Stimulated activated CD8-positive, alpha-beta memory T cell treated with anti-CD3 and anti-CD28 coated beads, Interleukin-12 subunit alpha, Interleukin-12 subunit beta, amount 100 ng/mL, for 24 hours (primary cell): ENCODE data around the gene RBFOX2.

Experiments used
- DNase-seq: peaks from one replicate; pipeline ENCODE4 v3.0.0-alpha.2; 2020; ENCODE audit errors: extremely low read depth

Gene RBFOX2

DNA sequence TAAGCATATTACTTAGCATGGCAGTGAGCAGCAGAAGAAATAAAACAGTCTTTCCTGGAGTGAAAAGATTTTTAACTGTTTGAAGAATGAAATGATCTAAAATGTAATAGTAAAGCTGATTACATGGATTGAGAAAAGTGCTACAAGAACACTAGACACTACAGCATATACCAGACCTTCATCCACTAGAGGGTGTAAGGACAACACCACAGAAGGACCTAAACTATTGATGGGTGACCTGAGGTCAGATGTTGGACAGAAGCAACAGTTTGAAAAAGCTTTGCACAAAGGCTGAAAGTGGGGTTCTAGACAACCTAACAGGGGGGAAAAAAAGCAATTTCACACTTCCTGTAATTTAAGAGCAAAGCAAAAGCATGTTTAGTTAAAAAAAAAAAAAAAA is 97.7 kb downstream of the RBFOX2 start:
- no peak for DNase-seq

DNA sequence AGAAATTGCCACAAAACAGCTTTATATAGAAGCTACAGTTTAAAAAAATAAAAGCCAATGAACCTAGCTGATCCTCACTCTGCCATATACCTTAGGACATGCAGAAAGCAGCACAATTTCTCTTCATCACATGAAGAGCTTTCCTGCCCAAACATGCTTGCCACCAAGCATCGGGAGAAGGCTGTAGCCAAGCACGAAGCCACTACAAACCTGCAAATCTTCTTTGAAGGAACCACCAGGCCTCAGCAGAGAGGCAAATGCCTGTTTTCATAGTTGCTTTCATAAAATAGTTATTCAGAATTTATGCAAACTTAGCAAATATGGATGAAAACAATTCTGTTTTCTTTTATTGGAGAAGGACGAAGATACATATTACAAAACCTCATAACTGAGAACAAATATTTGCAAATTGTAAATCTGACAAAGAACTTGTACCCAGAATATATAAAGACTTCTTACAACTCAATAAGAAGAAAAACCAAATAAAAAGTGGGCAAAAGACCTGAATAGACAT is 100.3 kb downstream of the RBFOX2 start:
- DNase-seq = no peak

DNA sequence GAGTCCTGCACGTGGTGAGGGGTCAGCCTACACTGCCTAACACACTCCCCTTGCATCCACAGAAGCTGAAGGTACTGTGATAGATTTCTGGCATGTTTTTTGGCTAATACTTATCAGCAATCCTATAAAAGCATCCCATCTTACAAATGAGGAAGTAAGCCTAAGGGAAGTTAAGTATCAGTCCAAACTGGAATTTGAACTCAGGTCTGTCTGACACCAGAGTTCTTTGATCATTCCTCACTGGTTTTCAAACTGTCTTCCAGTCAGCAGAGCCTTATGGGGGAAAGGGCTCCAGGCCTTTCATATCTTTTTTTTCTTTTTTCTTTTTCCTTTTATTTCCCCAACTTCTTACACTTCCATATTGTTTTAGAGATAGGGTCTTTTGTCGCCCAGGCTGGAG is 105.6 kb downstream of the RBFOX2 start:
- DNase-seq = no peak

DNA sequence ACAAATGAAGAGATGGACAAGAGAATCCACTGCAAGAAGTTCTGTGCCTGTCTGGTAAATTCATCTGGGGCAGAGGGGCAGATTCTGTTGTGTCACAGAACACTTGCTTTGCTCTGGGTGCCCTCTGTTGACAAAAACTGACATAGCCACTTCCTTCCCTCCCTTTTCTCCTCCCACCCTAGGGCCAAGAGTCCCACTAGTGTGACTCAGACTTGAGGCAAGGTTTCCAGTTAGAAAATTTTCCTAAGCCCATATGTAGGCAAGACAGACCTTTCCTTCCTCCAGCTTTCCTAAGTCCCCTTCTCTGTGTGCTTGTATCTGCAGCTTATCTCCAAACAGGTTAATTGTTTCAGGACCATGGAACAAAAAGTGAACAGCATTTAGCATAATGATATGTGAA is 106.8 kb downstream of the RBFOX2 start:
- DNase-seq = no peak

DNA sequence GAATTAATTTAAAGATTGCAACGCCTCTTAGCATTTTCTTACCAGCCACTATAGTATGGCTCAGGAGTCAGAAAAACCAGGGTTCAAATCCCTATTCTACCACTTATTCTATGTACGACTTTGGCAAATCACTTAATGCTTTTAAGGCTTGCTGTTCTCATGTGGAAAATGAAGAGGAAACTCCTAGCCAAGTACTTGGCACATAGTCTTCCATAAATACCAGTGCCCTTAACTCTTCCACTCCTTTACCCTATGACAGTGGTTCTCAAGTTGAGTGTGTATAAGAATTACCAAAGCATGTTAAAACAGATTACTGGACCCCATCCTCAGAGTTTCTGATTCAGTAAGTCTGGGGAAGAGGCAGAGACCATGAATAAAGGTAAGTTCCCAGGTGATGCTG is 107.6 kb downstream of the RBFOX2 start:
- no peak for DNase-seq

DNA sequence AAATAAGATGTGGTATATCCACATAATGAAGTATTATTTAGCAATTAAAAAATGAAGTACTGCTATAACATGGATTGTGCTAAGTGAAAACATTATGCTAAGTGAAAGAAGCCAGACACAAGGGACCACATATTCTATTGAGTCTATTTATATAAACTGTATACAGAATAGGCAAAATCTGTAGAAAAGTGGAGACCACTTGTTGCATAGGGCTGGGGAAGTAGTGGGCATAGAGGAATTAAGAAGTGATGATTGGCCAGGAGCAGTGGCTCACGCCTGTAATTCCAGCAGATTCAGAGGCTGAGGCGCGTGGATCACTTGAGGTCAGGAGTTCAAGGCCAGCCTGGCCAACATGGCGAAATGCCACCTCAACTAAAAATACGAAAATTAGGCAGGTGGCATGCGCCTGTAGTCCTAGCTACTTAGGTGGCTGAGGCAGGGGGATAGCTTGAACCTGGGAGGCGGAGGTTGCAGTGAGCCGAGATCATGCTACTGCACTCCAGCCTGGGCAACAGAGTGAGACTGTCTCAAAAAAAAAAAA is 109.6 kb downstream of the RBFOX2 start:
- DNase-seq = no peak

DNA sequence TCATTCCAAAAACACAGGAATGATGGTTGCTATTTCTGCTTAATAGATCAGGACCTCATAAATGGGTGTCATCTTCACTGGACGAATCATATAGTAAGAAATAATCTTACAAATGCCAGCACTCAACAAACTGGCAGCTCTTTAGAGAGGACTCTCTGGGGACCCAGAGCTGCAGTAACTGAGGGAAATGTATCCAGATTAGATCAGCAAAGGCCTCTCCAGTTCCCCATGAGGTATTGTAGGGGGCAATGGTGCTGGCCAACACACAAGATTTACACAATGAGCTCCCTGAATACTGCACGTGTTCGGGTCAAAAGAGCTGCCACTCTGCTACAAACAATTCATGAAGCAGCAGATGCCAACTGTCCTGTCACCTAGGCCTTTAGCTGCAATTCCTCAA is 110.2 kb downstream of the RBFOX2 start:
- no peak for DNase-seq

DNA sequence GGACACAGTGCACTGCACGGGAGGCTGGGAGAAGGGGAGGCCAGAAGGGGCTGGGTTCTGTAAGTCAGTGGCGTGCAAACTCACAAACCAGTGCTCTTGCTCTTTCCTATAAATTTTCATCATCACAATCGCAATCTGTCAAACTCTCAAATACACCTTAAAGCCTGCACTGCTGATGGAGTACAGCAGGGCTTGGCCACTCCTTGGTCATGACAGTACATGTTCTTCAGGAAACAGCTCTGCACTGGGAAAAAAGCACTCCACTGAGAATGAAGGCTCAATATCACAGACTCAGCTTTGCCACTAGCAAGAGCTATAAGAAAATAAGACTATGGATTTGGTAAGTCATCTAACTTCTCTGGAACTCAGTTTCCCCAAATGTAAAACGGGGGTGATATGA is 111.0 kb downstream of the RBFOX2 start:
- no peak for DNase-seq

DNA sequence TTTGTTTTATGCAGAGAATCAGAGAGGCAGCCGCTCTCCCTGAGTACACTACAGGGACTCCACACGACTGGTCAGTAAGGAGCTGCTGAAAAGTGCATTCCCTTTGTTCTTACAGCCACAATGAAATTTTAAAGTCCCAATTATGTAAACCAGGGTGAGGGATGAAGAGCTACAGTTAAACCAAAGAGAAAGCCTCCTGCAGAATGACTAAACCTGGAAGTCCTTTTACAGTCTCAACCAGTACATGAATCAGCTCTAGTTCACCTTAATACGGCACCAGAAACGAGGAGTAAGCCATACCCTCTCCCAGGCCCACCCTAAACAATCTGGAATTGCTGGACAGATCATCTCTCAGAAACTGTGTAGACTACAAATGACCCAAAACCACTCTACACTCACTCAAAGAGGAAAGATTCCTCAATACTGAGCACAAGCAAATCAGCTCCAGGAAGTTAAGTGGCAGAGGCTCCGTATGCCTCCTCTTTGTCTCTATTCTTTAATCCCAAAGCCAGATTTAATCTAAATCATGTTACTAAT is 113.1 kb downstream of the RBFOX2 start:
- DNase-seq = no peak

DNA sequence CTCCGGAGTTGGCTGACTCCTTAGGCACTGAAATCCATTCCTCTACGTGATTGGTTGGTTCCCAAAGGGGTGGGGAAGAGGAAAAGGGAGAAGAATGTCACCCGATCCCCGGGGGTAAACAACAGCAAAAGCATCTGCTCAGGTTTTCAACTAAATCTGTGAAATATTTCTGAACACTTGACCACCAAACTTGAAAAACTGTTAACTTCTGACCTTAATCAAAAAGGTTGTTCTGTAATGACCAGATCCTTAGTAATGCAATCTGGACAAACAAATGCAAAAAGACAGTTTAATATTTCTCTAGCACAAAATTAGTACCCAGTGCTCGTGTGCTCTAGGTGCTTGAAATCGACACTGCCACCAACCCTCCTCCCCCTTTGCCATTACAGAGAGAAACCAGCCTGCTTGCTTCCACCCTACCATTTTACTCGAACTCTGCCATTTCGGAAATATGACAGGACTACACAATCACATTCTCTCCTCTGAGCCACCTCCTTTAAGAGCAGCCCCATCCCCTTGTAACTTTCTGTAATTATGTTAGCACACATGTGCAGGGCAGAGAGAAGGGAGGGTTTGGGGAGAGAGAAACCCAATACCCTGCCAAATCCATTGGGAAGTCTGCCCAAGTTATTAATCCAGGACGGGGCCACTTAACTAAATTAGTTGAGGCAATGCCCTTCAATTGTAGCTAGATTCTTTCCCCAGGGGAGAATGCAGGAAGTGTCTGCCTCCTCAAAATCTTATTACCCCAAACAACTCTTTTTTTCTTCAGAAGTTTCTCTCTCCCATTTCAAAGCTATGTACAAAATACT is 113.8 kb downstream of the RBFOX2 start:
- no peak for DNase-seq

DNA sequence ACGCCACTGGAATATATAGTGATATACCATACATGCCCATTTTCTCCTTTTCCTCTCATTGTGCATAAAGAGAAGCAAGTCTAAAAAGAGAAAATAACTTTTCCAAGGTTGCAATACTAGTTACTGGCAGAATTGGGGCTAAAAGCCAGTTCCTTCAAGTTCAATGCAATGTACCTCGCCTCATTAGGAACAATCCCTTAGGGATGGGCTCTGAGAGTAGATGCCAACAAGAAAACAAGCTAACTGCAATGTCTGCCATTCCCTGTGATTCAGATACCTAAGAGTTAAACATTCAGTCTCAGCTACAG is 114.3 kb downstream of the RBFOX2 start:
- DNase-seq = no peak

DNA sequence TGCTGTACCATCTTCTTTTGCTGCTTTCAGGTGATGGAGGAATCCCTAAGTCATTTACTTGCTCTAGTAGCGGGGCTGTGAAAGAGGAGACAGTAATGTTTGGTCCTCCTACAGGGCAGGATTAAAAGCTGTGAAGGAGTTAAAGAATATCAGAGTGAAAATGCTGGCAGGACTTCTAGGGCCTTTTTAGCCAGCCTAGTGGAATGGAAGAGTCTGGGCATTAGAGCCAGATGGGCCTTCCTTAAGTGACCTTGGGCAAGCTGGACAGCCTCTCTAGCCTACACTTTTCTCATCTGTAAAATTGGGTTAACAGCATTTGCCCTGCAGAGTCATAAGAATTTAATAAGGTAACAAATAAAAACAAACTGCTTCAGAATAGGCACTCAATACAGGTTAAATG is 114.7 kb downstream of the RBFOX2 start:
- no peak for DNase-seq

DNA sequence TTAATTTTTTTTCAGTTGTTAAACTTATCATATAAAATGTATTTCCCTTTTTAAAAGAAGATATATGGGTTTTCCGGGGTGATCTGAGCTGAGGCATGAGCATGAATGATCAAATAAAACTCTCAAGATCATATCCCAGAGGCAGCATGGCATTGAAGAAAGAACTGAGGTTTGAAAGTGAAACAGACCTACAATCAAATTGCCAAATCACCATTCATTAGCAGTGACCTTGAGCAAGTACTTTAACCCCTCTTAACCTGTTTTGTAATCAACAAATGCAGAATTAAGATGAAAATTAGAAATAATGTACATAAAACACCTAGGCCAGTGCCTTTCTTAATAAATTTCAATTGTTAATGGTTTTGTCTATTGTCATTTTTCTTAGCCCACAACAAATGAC is 116.0 kb downstream of the RBFOX2 start:
- no peak for DNase-seq

DNA sequence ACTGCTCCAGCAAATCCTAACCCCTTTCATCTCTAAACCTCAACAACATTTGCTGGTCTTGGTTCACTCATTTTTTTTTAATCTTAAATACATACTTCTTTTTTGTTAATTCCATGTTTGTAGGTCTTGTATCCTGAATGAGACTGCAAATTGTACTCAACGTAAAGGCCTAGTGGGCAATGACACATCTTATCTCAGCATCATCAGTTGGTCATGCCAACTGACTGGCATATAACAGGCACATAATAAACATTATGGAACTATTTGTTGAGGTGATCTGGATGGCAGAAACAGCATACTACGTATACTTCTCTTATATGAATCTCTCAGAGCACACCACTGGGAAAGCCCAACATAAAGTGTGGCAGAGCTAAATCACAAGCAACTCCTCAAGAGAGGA is 116.7 kb downstream of the RBFOX2 start:
- DNase-seq = no peak

DNA sequence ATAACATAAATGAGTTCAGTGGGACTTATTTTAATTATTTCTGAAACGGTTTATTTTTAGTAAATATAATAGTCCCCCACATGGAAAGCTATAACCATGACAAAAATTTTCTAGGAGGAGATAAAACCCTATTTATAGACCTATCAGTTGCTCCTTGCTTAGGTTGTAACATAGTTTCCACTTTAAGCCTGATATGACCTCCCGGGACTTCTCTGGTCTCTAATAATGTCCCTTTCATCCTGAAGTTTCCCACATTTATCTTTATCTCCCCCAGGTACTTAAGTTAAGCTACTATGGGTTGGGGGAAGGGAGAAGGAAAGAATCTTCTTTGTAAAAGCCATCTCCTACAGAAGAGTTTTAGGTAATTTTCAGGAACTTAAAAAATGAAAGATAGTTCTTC is 117.7 kb downstream of the RBFOX2 start:
- DNase-seq = no peak

DNA sequence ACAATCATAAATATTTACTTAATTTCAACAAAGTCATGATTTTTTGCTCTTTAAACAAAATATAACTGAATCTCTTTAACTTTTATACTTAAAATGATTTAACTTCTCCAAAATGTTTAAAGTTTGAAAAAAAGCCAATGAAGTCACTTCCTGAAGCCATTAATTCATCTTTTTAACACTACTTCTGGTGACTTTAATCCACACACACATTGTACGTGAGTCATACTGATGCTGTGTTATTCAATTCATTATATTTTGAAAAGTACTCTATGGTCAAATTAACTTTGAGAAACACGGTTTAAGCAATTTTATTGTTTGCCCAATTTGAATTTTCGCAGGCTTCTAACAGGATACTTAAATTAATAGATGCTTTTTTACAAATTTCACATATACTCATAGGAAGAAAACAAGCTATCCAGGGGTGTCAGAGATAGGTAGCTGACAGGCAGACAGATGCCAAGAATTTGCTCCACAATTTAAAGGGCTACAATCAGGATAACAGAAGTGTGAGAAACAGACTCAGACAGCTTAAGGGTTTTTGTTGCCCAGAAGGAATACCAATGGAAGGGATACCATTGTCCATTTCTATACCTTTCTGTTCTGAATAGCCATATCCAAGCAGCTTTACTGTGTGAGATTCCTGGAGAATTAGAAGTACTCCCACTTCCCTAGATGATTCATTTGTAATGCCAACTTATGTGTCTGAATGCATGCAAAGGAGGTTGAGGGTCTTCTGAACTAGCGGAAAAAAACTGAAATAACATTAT is 118.4 kb downstream of the RBFOX2 start:
- no peak for DNase-seq

DNA sequence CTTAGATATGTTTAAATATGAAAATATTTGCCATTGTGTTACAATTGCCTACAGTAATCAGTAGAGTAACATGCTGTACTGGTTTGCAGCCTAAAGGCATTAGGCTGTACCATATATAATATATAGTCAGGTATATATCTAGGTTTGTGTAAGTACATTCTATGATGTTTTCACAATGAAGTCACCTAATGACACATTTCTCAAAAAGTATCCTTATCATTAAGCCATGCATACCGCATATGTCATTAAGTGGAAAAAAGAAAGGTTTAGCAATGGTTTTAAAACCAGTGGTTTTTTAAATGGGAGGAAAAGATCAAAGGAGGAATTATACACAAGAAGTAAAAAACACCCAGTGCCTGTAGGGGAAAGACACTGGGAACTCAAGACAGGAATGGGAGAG is 122.7 kb downstream of the RBFOX2 start:
- no peak for DNase-seq

DNA sequence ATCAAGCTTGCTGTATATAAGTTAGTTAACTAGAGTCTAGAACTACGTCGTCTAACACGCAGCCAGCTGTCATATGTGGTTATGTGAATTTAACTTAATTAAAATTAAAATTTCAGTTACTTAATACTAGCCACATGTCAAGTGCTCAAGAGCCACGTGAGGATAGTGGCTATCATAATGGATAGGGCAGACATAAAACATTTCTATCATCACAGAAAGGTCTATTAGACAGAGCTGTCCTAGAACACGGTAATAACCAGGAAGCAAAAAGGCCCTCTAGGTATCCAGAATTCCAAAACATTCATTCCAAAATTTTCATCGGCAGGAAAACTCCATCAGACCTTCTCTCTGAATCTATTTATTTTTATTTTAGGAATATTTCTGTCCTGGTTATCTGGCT is 123.9 kb downstream of the RBFOX2 start:
- DNase-seq = no peak

DNA sequence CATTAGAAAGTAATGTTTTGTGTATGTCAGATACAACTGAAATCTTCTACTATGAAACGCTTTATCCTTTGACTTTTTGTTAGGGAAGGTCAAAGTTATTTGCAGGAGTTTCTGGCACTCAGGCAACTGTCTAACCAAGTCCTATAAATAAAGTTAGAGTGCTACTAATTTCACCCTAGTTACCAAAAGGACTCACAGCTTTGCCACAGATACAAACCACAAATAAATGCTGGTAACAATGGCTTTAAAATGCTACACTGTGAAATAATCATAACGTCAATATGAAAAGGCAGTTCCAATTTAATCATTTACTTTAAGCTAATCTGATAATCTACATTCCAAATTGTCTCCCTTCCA is 124.3 kb downstream of the RBFOX2 start:
- no peak for DNase-seq

DNA sequence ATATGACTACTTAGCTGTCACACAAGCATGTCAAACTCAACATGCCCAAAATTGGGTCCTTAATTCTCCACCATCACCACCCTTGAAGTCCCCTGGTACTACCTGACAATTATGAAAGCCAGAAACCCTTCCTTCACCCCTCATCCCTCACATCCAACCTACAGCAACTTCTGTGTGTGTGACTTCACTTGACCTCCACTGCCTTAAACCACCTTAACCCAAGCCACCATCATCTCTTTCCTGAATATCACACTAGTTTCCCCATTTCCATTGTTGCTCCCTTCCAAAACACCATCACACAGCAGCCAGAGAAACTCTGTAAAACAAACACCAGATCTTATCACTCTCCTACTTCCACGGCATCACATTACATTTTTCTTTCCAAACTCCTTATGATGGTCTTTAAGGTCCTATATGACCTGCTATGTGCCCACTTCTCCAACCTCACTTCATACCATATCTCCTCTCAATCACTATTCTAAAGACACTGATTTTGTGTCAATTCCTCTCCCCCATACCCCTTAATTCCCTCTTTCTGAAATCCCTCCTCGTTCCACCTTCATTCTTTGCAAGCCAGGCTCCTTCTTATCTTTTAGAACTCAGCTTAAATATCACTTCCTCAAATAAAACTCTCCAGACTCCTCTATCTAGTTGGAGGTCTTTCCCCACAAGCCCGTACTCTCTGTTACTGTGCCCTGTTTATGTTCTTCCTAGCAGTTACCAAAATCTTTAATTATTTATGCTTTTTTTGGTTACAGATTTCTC is 124.9 kb downstream of the RBFOX2 start:
- DNase-seq = no peak

DNA sequence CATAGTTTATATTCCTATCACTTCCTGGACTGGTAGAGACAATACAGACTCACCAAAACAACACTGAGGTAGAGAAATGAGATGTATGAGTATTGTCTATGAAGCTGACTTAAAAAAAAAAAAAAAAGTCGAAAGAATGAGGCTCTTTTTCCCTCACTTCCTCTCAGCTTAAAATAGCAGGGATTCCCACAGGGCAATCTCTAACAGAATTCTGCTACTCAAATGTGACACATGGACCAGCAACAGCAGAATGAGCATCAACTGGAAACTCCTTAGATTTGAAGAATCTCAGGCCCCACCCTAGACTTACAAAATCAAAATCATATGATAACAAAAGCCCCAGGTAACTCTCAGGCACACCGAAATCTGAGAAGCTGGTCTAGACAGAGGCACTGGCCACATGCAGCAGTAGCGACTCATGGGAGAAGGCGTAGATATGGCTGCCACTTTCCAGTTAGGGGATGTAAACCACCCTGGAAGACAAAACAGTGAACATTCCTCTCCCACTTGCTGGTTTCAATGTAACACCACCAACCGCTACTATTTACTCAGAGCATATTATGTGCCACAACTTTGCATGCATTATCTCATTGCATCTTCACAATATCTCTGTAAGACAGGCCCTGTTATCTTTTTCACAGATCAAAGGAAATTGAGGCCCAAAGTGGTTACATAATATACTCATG is 128.0 kb downstream of the RBFOX2 start:
- no peak for DNase-seq

DNA sequence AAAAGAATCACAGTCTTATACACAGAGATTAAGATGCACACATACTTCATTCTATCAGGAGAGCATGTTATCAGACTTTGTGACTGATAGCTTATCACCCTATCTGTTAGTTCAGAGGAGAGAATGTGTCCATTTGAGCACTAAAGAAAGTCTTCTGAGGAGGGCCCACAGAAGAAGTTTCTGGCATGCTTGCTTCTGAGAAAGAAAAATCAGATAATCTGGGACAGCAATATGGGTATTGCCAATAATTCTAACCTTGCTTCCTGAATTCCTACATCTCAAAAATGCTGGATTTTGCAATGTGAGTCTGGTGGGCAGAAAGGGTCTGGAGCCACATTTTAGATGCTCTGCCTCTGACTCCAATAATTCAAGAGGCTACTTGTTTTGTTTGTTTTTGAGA is 128.9 kb downstream of the RBFOX2 start:
- DNase-seq = no peak
